GM20431 (cell line): ENCODE results near the gene MAP4K3.
"Not testable (repeated sequence)": the region's sequence is repeated elsewhere in the genome, so short reads cannot be mapped to it uniquely, and the experiment has no call there.

Experiments
- in situ Hi-C: fragments of 300-500 bp; cut with MseI, MboI; formaldehyde crosslinking; loops from one replicate; pipeline ENCODE4 v1.15.0; 2020; ENCODE audit warnings: low sequenced_read_pairs; ENCODE audit not compliant: unreplicated experiment

MAP4K3 gene

GRCh38 chr2:39380525-39381150 lies 56.4 kb downstream of the MAP4K3 start:
- in situ Hi-C loops = loop anchor here (25.0 kb wide), 1 partner anchor 357 kb away; no protein-coding TSS in a partner anchor

- in situ Hi-C loops = loop anchor here (25.0 kb wide), 1 partner anchor 357 kb away; no protein-coding TSS in a partner anchor
These were observed 57.2 kb downstream of the MAP4K3 start for GRCh38 chr2:39379643-39380524.

- in situ Hi-C loops = loop anchor here (25.0 kb wide), 1 partner anchor 358 kb away; no protein-coding TSS in a partner anchor
These were observed 58.1 kb downstream of the MAP4K3 start for GRCh38 chr2:39378968-39379367.

- in situ Hi-C loops = loop anchor here (25.0 kb wide), 1 partner anchor 360 kb away; no protein-coding TSS in a partner anchor
These were observed 59.7 kb downstream of the MAP4K3 start for GRCh38 chr2:39377226-39377939.

GRCh38 chr2:39375917-39376316 lies 61.2 kb downstream of the MAP4K3 start:
- in situ Hi-C loops = loop anchor here (25.0 kb wide), 1 partner anchor 361 kb away; no protein-coding TSS in a partner anchor

- in situ Hi-C loops = no loop called here
These were observed 63.8 kb downstream of the MAP4K3 start for GRCh38 chr2:39373181-39373802.

GRCh38 chr2:39370101-39370500 lies 67.0 kb downstream of the MAP4K3 start:
- in situ Hi-C loops = no loop called here

GRCh38 chr2:39368846-39369245 lies 68.2 kb downstream of the MAP4K3 start:
- in situ Hi-C loops = no loop called here

- in situ Hi-C loops = no loop called here
These were observed 68.7 kb downstream of the MAP4K3 start for GRCh38 chr2:39368376-39368775.

GRCh38 chr2:39362595-39362994 lies 74.5 kb downstream of the MAP4K3 start:
- in situ Hi-C loops = no loop called here

GRCh38 chr2:39361511-39361910 lies 75.6 kb downstream of the MAP4K3 start:
- in situ Hi-C loops = no loop called here

- in situ Hi-C loops = not testable (repeated sequence)
These were observed 76.7 kb downstream of the MAP4K3 start for GRCh38 chr2:39360342-39360741.

GRCh38 chr2:39359453-39360038 lies 77.5 kb downstream of the MAP4K3 start:
- in situ Hi-C loops = no loop called here

- in situ Hi-C loops = no loop called here
These were observed 80.0 kb downstream of the MAP4K3 start for GRCh38 chr2:39356922-39357639.

GRCh38 chr2:39350658-39351057 lies 86.4 kb downstream of the MAP4K3 start:
- in situ Hi-C loops = no loop called here

- in situ Hi-C loops = no loop called here
These were observed 98.6 kb downstream of the MAP4K3 start for GRCh38 chr2:39338502-39338901.

GRCh38 chr2:39335930-39336329 lies 101.2 kb downstream of the MAP4K3 start:
- in situ Hi-C loops = no loop called here

GRCh38 chr2:39334978-39335377 lies 102.1 kb downstream of the MAP4K3 start:
- in situ Hi-C loops = no loop called here

GRCh38 chr2:39334529-39334928 lies 102.6 kb downstream of the MAP4K3 start:
- in situ Hi-C loops = no loop called here
